ENCODE data around the gene TAF4B.

DNA sequence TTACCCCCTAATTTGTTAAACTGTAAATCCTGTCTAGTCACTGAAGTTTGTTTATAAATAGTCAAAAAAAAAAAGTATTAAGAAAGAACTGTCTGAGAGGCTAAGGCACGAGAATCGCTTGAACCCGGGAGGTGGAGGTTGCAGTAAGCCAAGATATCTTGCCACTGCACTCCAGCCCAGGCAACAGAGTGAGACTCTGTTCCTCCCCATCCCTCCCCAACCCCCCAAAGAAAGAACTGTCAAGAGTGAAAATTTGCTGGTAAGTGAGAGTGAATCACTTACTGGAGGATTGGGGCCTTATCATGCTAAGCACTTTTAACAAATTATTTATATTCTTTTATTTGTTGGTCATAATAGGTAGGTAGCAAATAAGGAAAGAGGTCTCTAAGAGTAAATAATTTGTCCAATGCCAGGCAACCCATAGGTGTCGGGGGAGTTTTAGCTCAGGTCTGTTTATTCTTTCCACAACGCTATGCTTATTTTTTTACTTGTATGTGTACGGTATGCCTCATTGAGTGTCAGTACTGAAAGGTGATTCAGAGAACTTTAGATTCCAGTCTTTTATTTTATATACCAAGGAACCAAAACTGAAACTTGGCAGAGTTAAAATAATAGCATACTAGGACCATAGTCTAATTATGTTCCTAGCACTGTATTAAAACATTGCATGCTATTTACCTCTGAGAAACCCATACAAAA is 2.5 kb downstream of the TAF4B start:
- TF ChIP-seq, protein P1, sequence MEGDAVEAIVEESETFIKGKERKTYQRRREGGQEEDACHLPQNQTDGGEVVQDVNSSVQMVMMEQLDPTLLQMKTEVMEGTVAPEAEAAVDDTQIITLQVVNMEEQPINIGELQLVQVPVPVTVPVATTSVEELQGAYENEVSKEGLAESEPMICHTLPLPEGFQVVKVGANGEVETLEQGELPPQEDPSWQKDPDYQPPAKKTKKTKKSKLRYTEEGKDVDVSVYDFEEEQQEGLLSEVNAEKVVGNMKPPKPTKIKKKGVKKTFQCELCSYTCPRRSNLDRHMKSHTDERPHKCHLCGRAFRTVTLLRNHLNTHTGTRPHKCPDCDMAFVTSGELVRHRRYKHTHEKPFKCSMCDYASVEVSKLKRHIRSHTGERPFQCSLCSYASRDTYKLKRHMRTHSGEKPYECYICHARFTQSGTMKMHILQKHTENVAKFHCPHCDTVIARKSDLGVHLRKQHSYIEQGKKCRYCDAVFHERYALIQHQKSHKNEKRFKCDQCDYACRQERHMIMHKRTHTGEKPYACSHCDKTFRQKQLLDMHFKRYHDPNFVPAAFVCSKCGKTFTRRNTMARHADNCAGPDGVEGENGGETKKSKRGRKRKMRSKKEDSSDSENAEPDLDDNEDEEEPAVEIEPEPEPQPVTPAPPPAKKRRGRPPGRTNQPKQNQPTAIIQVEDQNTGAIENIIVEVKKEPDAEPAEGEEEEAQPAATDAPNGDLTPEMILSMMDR (IDR thresholded peaks at IDR 0.05): no peak
- TF ChIP-seq ZNF263 (CRISPR knock-in tag; IDR thresholded peaks at IDR 0.05; ENCODE audit: low read depth) (no peak), ESRRA (CRISPR knock-in tag; IDR thresholded peaks at IDR 0.05; ENCODE audit: borderline replicate concordance) (no peak)

Data from WTC11 (cell line).